ENCODE measurements around the gene FGGY. TPM values are rescaled to one million over a fixed set of nuclear protein-coding genes. Genes with fewer than 3 reads are reported as not detected.

FGGY gene
- total RNA-seq, 2 donors from 2014 or later, result 12.2 to 17.4 TPM

- Histone ChIP-seq H3K4me1 (peaks cover 30% of the 10 kb centered on the region), H3K27me3 (no peaks in the 10 kb centered on the region), H3K4me3 (no peak overlapping the region), H3K9me3 (no peaks in the 10 kb centered on the region), H3K36me3 (replicated peaks in 1 of 2; ENCODE audit: insufficient read depth in 1 of 2, low read depth in 2 of 2) (no peaks in the 10 kb centered on the region), H3K27ac (no peak overlapping the region)
- intact Hi-C loops (cut with DNase I), result no loop called here
- 95 to 96% methylated on average over 1 of the region's 1 CpG for WGBS, 2 donors
- DNase-seq (no peak), ATAC-seq (no peak)
- TF ChIP-seq, protein P1, sequence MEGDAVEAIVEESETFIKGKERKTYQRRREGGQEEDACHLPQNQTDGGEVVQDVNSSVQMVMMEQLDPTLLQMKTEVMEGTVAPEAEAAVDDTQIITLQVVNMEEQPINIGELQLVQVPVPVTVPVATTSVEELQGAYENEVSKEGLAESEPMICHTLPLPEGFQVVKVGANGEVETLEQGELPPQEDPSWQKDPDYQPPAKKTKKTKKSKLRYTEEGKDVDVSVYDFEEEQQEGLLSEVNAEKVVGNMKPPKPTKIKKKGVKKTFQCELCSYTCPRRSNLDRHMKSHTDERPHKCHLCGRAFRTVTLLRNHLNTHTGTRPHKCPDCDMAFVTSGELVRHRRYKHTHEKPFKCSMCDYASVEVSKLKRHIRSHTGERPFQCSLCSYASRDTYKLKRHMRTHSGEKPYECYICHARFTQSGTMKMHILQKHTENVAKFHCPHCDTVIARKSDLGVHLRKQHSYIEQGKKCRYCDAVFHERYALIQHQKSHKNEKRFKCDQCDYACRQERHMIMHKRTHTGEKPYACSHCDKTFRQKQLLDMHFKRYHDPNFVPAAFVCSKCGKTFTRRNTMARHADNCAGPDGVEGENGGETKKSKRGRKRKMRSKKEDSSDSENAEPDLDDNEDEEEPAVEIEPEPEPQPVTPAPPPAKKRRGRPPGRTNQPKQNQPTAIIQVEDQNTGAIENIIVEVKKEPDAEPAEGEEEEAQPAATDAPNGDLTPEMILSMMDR (IDR thresholded peaks at IDR 0.05), result no peak
- no peak for TF ChIP-seq POLR2A (IDR thresholded peaks at IDR 0.05)
These were observed 99.5 kb downstream of the FGGY start for GRCh38 chr1:59396387-59396786.

GRCh38 chr1:59397139-59397858, 100.4 kb downstream of the FGGY start:
- intact Hi-C loops (cut with DNase I), result no loop called here
- WGBS, 2 donors, result 78% methylated on average over 7 of the region's 7 CpGs
- ATAC-seq, result no peak
- H3K9me3 ChIP-seq, result no peaks in the 10 kb centered on the region
- H3K4me1 ChIP-seq, result peaks cover 26% of the 10 kb centered on the region
- no peak overlapping the region for H3K4me3 ChIP-seq
- TF ChIP-seq, protein P1 (IDR thresholded peaks at IDR 0.05), result no peak
- TF ChIP-seq POLR2A (IDR thresholded peaks at IDR 0.05), result no peak
- DNase-seq, result no peak
- H3K36me3 ChIP-seq (replicated peaks in 1 of 2; ENCODE audit: insufficient read depth in 1 of 2, low read depth in 2 of 2), result no peaks in the 10 kb centered on the region
- no peak overlapping the region for H3K27ac ChIP-seq
- no peaks in the 10 kb centered on the region for H3K27me3 ChIP-seq

- Histone ChIP-seq H3K4me1 (peaks cover 3% of the 10 kb centered on the region), H3K27me3 (no peaks in the 10 kb centered on the region), H3K4me3 (no peak overlapping the region), H3K9me3 (no peaks in the 10 kb centered on the region), H3K36me3 (replicated peaks in 1 of 2; ENCODE audit: insufficient read depth in 1 of 2, low read depth in 2 of 2) (no peaks in the 10 kb centered on the region), H3K27ac (no peak overlapping the region)
- intact Hi-C loops (cut with DNase I), result no loop called here
- no peak for DNase-seq
- WGBS, 2 donors, result 55% methylated on average over 1 of the region's 1 CpG
- TF ChIP-seq, protein P1 (IDR thresholded peaks at IDR 0.05), result no peak
- TF ChIP-seq POLR2A (IDR thresholded peaks at IDR 0.05), result no peak
- no peak for ATAC-seq
These were observed 102.7 kb downstream of the FGGY start for GRCh38 chr1:59399642-59400041.

- H3K4me1 ChIP-seq, result no peaks in the 10 kb centered on the region
- DNase-seq, result no peak
- H3K4me3 ChIP-seq, result no peak overlapping the region
- no peak overlapping the region for H3K27ac ChIP-seq
- no peaks in the 10 kb centered on the region for H3K27me3 ChIP-seq
- intact Hi-C loops (cut with DNase I), result no loop called here
- H3K36me3 ChIP-seq (replicated peaks in 1 of 2; ENCODE audit: insufficient read depth in 1 of 2, low read depth in 2 of 2), result no peaks in the 10 kb centered on the region
- TF ChIP-seq, protein P1 (IDR thresholded peaks at IDR 0.05), result no peak
- H3K9me3 ChIP-seq, result no peaks in the 10 kb centered on the region
- ATAC-seq, result no peak
- 84 to 88% methylated on average over 3 of the region's 3 CpGs for WGBS, 2 donors
These were observed 104.7 kb downstream of the FGGY start for GRCh38 chr1:59401581-59401980.

GRCh38 chr1:59404796-59405195, 107.9 kb downstream of the FGGY start:
- no peak overlapping the region for H3K27ac ChIP-seq
- DNase-seq, result no peak
- intact Hi-C loops (cut with DNase I), result no loop called here
- ATAC-seq, result no peak
- 86 to 90% methylated on average over 8 of the region's 8 CpGs for WGBS, 2 donors
- no peaks in the 10 kb centered on the region for H3K27me3 ChIP-seq
- H3K4me3 ChIP-seq, result no peak overlapping the region
- no peaks in the 10 kb centered on the region for H3K36me3 ChIP-seq (replicated peaks in 1 of 2; ENCODE audit: insufficient read depth in 1 of 2, low read depth in 2 of 2)
- H3K4me1 ChIP-seq, result no peaks in the 10 kb centered on the region
- H3K9me3 ChIP-seq, result no peaks in the 10 kb centered on the region
- TF ChIP-seq POLR2A (IDR thresholded peaks at IDR 0.05), result no peak
- TF ChIP-seq, protein P1 (IDR thresholded peaks at IDR 0.05), result no peak

Measured in body of pancreas (tissue), 4 donors.